NCI-H526 (cell line): Measurements from ENCODE around the gene BSN.
"Not testable (repeated sequence)": the region's sequence is repeated elsewhere in the genome, so short reads cannot be mapped to it uniquely, and the experiment has no call there.

Experiments
- DNase-seq, 2 experiments: peaks; one replicate each; lab custom pipeline; 2025; lab: John Stamatoyannopoulos, UW

Gene BSN

DNA sequence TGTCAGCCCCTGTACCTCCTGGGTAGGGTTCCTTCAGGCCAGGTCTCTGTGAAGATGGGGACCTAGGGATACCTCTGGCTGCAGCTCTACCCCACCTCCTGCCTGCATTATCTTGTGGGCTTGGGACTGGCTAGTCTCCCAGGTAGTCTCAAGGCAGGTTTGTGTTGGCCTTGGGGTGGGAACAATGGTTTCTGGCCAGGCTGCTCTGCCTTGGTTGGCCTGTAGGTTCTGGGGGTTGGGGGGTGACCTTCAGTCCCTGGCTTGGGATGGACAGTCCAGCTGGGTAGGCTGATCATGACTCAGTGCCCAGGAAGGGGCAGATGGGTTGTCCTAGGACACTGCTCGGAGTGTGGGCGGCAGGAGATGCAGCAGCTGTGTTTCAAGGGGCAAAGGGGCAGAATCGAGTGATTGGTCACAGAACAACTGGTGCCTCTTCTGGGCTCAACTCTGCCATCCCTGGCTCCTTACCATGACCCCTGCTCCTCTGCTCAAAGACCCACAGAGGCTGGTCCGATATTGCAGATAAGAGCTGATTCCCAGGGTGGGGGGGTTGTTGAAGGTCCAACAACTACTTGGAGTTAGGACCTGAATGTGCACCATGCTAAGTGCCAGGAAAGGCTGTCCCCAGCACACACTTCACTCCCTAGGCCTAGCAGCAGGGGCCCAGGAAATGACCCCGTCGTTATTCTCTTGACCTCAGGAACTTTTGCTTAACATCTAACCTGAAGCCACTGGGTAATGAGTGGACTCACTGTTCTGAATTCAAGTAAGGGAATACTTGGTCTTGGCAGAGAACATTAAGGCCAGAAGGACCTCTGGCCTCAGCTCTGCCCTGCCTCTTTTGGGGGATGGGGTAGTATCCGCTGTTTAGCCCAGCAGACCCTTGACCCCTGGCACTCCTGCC lies 18.1 kb upstream of the BSN start:
- no peak for DNase-seq

DNA sequence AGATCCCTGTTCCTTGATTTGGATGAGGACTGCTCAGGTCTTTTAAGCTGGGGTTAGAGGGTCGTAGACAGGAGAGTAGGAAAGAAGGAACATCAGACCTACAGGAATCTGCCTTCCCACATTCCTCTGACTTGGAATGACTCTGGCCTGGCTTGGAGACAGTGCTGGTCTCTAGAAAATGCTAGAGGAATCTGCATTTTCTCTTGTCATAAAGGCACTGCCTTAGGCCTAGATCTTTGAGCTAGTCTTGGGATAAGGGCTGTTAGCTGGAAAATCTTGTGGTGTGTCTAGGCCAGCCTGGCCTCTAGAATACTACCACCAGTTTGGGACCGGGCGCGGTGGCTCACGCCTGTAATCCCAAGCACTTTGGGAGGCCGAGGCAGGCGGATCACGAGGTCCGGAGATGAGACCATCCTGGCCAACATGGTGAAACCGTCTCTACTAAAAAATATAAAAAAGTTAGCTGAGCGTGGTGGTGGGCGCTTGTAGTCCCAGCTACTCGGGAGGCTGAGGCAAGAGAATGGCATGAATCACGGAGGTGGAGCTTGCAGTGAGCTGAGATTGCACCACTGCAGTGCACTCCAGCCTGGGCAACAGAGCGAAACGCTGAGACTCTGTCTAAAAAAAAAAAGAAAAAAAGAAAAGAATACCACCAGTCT lies 17.3 kb upstream of the BSN start:
- DNase-seq = no peak

DNA sequence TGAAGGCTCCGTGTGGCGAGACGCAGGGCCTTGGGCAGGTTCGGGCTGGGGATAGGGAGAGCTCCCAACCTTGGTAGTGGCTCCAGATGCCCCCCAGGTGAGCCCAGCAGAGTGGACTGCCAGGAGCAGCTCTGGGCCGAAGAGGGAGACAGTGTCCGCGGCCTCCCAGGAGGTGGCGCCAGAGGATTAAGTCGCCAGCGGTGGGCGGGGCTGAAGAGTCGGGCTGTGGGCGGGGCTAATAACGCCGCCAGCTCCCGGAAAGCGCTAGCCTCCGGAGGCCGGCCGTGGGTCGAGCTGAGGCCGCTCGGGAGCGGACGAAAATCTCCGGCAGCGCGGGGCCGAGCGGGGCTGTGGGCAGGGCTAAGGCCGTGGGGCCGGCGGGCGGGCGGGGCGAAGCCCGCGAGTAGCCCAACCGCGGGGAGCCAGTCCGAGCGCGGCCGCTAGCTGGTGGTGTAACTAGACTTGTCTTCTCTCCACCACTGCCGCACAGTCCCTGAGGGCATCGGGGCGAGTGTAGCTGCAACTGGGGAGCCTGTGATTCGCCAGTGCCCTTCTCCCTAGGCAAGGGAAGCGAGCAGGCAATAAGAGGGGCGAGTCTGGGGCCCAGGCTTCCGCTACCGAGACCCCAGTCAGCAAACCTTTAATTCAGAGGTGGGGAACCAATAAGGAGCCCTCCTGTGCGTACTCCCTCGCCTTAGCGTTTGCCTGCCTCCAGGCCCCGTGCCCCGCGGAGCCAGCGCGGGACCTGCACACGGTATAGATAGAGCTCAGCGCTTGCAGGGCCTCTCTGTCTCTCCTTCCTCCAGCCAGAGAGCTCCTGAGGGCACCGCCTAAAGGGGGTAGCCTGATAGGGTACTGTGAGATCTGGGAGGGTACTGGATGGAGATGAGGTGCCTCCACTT lies 14.4 kb upstream of the BSN start:
- DNase-seq = peak; percentile 73 to 95

DNA sequence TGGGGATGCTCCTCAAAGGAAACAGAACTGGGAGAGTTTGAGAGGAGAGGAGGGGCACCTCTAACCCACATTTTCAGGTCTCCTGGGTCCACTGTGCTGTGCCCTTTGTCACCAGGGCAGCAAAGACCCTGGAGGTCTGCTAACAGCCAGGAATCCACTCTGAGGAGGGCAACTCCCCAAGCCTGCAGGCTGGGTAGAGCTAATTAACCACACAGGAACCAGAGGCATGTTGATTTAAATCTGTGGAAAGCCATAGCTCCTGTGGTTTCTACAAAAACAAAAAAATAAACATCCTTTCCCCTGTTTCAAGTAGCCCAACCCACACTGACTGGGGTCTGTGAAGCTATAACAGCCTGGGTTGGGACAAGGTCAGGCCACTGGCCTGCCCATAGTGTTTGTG lies 2.2 kb upstream of the BSN start:
- no peak for DNase-seq

DNA sequence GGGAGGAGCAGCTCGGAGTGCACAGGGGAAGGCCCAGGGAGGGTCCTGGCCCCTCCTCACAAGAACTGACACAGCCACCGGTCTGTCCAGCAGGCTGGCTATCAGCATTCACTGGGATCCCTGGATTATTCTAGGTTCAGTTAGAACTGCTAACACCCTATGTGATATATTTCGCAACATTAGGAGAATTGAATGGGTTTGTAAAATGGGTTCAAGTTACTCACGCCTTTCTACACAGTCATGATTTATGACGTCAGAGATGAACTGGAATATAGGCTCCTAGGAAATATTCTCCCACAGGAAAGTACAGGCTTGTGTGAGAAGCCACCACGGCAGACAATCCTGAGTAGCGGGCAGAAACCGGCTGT lies 969 bp upstream of the BSN start:
- DNase-seq = no peak

DNA sequence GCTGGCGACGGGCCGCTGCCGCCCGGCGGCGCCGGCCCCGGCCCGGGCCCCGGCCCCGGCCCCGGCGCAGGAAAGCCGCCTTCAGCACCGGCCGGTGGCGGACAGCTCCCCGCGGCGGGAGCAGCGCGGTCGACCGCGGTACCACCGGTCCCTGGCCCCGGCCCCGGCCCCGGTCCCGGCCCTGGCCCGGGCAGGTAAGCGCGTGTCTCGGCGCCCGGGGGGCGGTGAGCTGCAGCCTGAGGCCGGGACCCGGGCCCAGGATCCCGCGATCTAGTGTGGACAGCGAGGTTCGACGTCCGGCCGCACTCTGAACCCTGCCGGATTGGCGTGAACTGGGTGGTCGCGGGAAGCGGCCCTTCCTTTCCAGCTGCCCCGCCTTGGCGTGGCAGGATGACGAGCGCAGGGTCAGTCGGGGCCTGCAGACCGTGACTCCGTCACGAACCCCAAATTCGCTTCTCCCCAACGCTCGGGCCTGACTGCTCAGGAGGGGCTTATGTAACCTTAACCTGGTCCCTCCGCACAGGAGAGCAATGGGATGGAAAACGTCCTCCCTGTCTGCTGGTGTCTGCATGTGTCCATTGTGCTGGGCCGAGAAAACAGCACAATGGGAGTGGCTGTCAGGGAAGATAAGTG lies 472 bp downstream of the BSN start:
- DNase-seq = peak in 1 of 2 experiments; percentile 26

DNA sequence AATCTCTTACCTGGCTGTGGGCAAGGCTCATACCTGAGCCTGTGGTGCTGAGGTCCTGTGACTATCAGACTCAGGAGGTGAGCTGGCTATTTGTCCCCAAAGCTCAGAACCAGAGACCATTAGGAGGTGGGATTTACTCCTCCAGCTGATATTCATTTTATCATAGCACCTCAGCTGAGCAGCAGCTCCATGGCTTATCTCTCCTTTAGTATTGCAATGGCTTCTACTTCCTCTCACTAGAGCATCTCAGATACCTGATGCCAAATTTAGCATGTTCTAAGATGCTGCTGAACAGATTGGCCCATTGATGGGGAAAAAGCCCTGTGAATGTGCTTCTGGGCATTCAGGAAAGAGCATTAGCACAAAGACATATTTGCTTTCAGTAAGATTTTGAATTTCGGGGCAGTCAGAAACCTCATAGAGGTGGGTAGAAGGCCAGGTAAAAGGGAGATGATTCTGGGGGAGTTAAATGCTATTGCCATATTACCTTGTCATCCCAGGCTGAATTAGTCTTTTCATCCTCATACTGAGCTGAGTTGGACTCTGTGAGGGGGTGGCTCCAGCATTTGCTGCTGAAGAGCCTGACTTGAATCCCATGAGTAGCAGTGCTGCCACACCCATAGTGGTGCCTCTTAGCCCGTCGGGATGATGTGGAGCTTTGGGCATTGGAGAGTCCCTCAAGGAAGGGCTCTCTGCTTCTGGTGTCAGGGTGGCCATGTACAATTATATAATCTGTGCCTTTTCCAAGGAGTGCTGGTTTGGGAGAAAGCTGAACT lies 2.4 kb downstream of the BSN start:
- DNase-seq = no peak

DNA sequence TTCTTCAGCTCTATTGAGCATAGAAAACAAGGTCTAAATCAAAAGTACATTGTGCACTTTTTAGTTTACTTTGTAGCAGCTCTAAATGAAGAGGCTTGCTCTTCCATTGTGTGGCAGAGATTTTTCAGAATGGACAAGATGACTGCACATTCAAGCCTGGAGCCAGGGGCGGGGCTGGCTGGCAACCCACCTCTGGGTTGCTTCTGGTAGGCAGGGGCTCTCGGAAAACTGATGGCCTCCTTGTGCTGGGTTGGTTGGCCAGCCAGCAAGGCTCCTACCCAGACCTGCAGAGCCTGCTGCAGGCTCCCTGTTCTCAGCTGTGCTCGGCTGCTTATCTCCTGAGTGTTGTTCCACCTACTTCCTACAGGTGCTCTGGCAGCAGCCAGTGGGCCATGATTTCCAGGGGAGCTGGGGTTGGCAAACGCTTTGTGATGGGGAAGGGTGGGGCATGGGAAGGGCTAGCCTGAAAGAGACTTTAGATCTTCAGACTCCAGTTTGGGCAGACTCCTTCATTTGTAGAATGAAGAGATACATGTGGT lies 8.8 kb downstream of the BSN start:
- DNase-seq = no peak

DNA sequence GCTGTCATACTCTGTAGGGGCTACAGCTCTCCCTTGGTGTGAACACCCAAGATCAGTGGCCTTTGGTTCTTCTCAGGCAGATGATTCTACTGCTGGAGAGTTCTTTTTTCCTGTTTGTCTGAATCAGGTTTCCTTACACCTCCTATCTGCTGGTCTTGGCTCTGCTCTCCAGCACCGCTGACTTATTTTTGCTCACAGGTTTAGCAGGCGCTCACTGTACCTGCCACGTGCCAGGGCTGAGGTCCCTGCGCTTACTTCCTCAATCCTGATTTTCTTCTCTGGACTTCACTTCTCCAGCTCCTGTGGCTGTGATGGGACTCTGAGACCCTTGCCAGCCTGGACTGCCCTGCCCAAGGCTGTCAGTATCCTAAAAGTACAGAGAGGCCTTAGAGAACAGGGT lies 9.5 kb downstream of the BSN start:
- no peak for DNase-seq

DNA sequence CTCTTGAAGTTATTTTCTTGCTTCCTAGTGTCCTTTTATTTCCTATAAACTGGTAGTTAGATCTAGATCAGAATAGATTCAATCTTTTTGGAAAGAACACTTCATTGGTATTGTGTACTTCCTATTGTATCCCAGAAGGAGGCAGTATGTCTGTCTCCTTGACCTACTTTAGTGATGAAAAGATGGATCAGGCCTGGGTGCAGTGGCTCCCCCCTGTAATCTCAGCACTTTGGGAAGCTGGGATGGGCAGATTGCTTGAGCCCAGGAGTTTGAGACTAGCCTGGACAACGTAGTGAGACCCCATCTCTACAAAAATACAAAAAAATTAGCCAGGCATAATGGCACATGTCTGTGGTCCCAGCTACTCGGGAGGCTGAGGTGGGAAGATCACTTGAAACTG lies 12.0 kb downstream of the BSN start:
- DNase-seq = no peak

DNA sequence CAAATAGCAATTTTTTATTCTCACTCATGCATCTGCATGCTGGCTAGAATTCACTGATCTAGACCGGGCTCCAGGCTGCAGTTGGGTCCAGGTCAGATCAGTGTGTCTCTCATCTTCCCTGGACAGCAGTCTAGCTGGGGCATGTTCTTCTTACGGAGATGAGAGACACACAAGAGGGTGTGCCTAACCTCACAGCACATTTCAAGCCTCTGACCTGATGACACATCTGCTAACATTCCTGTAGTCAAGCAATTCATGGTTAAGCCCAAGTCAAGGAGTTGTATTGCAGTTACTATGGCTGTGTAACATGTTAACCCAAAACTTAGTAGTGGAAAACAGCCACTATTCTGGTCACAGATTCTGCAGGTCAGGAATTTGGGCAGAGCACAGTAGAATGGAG lies 13.1 kb downstream of the BSN start:
- no peak for DNase-seq

DNA sequence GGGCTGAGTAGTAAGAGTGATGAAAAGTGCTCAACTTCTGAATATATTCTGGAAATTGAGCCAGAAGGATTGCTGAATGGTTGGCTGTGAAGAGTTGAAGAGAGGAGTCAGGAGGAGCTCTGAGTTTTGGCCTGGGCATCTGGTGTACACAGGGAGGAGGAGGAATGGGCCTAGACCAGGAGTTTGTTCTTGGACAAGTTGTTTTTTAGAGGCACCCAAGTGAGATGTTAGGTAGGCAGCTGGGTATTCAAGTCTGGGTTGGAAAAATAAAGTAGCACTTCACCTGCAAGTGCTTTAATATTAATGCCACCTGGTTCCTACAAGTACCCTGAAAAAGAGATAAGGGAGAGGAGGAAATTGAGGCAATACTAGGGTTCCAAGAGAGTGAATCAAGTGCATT lies 14.7 kb downstream of the BSN start:
- DNase-seq = no peak

DNA sequence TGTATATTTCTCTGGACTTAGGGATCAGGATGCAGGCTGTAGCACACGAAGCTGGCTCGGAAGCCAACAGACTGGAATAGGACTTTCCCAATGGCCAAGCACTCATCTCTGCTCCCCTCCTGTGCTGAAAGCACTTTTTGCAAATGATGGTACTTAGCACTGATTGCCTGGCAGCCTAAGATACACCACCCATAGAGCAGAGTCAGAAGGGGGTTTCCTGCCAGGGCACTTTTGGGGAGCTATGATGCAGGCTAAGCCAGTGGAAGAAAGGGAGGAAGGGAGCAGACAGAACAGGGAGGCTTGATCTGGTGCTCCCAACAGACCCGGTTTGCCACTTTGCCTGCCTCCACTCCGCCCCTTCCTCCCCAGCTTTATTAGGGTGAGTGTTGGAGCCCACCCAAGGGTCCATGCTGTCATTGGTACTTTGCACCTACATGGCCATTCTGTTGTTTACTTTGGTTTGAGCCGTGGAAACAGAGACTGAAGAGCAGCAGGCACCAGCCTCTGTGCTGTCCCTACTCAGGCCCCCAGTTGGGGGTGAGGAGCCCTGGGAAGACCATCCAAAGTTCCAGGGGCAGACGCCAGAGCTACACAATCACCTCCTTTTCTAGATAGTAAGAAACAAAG lies 15.9 kb downstream of the BSN start:
- no peak for DNase-seq

DNA sequence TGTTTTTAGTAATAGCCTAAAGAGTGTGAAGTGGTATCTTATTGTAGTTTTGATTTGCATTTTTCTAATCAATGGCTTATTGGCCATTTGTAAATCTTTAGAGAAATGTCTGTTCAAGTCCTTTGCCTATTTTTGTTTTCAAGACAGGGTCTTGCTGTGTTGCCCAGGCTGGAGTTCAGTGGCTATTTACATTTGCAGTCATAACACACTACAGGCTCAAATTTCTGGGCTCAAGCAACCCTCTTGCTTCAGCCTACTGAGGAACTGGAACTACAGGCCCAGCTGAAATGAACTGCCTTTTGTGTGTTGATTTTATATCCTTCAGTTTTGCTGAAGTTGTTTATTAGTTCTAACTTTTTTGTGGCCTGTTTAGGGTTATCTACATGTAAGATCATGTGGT lies 27.9 kb downstream of the BSN start:
- no peak for DNase-seq

DNA sequence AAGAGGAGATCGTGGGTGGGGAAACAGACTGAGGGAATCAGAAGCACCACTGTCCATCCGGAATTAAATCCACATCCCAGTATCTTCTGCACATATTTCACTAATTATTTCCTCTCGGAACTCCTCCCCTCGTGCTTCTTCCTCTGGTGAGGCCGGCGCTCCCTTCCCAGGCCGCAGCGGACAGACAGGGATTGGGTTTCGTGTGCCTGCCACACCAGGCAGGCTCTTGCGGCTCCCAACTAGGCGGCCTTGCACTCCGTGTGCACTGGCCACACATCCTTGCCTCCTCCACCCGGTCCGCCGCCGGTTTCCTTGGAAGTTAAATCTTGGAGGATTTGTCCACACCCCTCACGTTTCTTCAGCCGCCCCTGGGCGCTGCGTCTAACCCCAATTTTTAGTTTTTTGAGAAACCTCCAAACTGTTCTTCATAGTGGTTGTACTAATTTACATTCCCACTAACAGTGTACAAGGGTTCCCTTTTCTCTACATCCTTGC lies 31.0 kb downstream of the BSN start:
- not testable (repeated sequence) for DNase-seq

DNA sequence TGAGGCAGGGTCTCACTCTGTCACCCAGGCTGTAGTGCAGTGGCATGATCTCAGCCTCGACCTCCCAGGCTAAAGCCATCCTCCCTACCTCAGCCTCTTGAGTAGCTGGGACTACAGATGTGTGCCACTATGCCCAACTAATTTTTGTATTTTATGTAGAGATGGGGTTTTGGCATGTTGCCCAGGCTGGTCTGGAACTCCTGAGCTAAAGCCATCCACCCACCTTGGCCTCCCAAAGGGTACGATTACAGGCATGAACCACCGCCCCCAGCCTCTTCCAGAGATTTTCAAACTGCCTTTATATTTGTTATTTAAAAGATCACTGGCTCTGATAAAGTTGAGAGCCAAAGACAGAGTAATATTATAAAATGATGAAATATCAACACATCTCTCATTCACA lies 37.3 kb downstream of the BSN start:
- no peak for DNase-seq

DNA sequence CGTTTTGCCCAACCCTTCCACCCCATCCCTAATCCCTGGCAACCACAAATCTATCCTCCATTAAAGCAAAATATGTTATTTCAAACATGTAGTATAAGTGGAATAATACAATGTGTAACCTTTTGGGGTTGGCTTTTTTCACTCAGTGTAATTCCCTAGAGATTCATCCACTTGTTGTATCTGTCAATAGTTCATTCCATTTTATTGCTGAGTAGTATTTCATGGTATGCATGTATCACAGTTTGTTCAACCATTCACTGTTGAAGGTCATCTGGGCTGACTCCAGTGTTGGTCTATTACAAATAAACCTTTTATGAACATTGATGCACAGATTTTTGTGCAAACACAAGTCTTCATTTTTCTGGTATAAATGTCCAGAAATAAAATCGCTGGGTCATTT lies 38.8 kb downstream of the BSN start:
- DNase-seq = no peak

DNA sequence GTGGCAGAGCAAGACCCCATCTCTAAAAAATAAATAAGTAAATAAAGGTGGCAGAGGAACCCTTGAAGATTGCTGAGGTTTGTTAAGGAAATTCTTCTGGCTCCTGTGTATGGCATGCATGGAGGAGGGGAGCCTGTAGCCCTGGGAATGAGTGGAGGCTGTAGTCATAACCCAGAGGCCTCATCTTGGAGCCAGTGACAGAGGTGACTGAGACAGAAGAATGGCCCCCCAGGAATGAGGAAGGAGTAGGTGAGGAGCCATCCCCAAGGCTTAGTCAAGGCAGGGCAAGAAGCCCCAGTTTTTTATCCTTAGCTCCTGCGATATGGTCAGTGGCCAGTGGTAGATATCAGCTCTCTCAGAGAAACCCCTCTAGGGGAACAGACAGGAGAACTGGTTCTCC lies 46.5 kb downstream of the BSN start:
- no peak for DNase-seq

DNA sequence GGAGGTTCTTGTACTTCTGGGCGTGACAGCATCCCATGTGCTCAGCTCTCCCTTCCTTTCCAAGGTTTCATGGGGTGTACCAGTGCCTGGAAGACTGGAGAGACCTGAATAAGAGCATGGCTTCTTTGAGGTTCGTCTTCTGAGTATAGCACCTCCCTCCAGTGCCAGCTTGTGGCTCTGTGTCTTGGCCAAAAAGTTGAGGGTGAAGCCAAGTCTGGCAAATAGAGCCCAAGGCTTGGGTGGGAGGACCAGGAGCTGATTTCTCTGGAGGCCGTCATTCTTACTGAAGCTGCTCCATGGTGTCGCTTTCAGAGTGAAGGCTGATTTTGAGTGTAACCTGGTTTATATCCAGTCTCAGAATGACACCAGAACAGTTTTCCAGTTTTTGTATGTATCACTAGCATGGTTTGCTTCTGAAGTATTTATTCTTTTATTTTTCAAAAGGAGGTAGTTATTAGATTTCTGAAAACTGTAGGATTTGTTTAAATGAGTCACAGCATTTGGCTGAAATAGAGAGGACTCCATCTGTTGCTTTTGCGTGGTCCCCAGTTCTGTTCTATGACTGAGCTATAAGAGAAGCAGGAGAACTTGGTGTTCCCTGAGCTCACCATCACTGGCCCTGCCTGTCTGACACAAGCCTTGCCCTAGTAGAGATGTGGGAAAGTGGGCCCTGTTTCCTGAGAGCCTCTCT lies 47.2 kb downstream of the BSN start:
- no peak for DNase-seq

DNA sequence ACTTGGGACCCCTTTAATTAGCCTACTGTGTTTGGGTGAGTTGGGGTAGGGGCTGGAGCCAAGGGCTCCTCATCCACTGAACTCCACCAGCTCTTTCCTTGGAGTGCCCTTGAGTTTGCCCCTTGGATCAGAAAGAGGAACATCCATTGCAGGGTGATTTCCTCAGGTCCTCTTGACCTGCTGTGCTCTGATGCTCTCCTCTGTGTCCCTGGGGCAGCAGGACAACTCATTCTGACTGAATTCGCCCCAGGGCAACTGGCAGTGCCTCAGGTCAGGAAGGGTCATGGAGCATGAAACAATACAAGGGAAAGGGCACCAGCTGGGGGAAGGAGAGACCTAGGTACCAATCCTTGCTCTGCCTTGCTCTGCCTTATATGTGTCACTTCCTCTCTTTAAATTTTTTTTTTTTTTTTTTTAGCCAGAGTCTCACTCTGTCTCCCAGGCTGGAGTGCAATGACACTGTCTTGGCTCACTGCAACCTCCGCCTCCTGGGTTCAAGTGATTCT lies 47.8 kb downstream of the BSN start:
- DNase-seq = no peak
